GM21447 (cell line): ENCODE data around the gene KRTAP5-1.

ENCODE experiments used
- ATAC-seq: cut with Tn5 transposase; IDR thresholded peaks from one replicate; pipeline ENCODE4 v1.9.1; 2021; ENCODE audit not compliant: unreplicated experiment

KRTAP5-1 gene

GRCh38 chr11:1545432-1545831 is 39.7 kb downstream of the KRTAP5-1 start:
- no peak for ATAC-seq

DNA sequence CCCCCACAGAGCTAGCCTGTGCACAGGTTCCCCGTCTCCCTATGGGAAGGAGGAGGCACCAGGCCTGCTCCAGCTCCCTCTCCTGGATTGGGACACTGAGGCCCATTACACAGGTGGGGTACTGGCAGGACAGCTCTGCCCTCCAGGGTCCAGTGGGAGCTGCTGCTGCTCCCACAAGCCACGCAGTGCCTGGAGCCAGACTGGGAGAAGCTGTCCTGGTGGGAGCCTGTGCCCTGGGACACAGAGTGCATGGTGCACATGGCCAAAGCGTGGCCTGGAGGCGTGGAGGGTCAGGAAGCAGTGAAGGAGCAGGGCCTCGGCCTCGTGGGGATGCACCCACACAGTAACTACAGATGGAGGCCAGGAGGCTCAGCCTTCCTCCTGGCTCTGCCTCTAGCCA is 40.5 kb downstream of the KRTAP5-1 start:
- ATAC-seq, result no peak

DNA sequence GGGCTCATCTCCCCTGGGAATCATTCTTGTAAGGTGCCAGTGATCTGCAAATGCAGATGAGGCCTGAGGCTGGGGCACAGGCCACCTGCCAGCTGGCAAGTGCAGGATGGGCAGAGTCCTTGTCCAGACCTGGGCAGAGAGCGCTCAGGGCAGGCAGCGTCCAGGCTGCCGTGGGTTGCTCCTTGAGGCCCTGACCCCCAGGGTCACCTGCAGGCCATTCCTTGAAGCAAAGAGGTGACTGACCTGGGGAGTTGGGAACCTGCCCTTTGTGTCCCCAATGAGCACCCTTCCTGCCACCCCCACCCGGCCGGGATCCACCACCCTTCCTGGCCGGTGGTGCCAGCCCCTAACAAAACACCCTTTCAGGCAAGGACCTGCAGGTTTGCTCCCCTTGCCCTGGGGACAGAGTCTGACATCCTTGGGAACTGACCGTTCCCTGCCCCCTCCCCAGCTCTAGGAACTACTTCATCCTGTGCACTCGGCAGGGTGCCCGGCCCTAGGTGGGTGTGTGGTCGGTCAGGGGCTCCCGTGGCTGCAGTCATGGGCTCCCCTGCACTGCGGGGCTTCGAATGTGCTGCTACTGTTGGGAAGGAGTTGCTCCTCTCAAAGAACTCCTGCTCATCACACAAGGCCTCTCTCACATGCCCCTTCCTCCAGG is 41.3 kb downstream of the KRTAP5-1 start:
- no peak for ATAC-seq

DNA sequence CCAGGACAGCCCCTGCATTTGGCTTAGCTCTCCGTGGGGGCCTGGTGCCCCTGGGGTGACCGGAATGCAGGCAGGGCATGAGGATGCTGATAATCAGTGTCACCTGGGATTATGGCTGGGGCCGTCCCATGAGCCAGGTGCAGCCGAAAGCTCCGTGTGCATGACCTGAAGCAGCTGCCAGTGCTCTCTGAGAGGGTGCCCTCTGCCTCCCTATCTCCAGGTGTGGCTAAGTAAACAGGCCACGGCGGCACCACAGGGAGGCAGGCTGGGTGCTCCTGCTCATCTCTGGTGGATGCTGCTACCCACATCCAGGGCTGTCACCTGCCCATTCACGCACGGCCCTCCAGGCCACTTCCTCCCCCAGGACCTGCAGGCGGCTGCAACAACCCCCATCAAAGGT is 42.8 kb downstream of the KRTAP5-1 start:
- no peak for ATAC-seq

- no peak for ATAC-seq
Measured at GRCh38 chr11:1541474-1542204, 43.4 kb downstream of the KRTAP5-1 start.

DNA sequence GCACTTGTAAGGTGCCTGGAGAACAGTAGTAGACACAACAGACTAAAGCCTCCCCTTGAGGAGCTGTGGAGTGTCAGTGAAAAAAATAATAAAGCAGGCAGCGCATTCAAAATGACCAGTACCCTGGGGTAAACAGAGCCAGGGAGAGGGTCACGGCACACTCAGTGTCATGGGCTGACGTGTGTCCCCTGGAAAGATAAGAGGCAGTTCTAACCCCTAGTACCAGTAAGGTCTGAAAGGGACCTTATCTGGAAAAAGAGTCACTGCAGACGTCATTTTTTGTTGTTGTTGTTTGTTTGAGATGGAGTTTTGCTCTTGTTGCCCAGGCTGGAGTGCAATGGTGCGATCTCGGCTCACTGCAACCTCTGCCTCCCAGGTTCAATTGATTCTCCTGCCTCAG is 45.0 kb downstream of the KRTAP5-1 start:
- no peak for ATAC-seq

DNA sequence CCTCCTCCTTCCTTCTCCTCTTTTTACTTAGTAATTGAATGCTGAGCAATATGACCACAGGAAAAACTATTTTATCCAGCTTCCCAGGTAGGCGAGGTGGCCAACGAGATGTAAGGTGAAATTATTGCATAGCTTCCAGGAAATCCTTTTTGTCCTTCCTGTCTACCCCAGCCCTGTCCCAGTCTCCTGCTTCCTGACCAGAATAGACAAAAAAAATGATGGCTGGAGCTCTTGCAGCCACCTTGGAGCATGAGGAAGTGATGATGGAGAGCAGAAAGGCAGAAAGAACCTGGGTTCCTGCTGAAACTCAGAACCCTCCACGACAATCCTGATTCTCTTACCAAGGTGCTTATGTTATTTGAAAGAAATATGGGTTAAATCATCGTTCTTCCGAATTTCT is 46.9 kb downstream of the KRTAP5-1 start:
- ATAC-seq, result no peak

DNA sequence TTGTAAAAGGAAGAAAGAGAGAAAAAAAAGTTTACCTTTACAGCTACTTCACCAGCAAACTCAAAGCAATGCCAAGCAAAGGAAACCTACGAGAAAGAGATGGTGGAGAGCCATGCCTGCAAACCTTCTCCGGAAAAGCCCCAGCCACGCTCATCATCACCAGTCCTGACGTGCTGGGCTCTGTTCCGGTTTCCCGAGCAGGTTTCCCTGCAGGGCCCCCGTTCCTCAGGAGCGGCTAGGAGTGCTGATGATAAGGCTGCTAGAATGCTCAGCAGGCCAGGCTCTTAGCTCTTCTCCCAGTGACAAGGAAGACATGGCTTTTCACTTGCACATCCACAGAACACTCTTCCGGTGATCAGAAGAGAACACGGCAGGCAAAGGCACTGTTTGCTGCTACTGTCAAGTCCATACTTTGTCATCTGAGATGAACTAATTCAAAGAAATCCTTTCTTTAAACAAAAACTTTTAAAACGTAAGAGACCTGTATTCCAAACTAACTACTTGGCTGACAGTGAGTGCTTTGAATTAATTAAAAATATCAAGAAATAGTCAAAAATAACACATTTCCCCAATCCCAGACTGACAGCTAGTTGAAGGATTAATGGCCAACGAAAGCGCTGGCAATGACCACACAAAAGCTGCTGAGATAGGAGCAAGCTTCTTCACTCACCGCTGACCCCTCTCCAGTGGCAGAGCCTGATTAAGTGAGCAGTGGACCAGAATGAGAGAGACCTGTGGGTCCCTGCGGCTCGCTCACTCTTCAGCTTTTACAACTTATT is 48.8 kb downstream of the KRTAP5-1 start:
- no peak for ATAC-seq

- ATAC-seq, result no peak
Measured at GRCh38 chr11:1534682-1535081, 50.4 kb downstream of the KRTAP5-1 start.
